SK-N-SH (cell line): ENCODE measurements around the gene CROT. TPM values are rescaled to one million over a fixed set of nuclear protein-coding genes. Genes with fewer than 3 reads are reported as not detected.

Experiments used
- CTCF ChIA-PET: fragments of 300-600, 350-600 bp; formaldehyde crosslinking; extraction: SDS; loops from one replicate; lab custom pipeline; 2021; lab: Yijun Ruan, JAX
- POLR2A ChIA-PET: fragments of 350-600 bp; sonication (Branson Sonifier 250); formaldehyde crosslinking; extraction: SDS; loops from one replicate; lab custom pipeline; 2020; ENCODE audit warnings: antibody characterized with exemption, inconsistent platforms; lab: Yijun Ruan, JAX
- DNase-seq: peaks from one replicate; pipeline ENCODE4 v3.0.0; 2012
- H2AFZ ChIP-seq: fragments of 200-600 bp; sonication (generic); 2 replicates; pipeline ENCODE4 v1.8.1; 2016; ENCODE audit warnings: antibody characterized with exemption, mild to moderate bottlenecking, low read depth
- H3F3A ChIP-seq: fragments of 200-600 bp; sonication (generic); replicated peaks from 2 replicates; pipeline ENCODE3; 2016; ENCODE audit warnings: antibody characterized with exemption, mild to moderate bottlenecking; ENCODE audit not compliant: insufficient read depth
- H3K27ac ChIP-seq, 2 experiments: fragments of 200-500 bp in 1 of 2; fragments of 200-600 bp in 1 of 2; sonication (Bioruptor generic) in 1 of 2; sonication (generic), shearing (Covaris generic) in 1 of 2; 2 replicates each; pipeline versions ENCODE4 v1.5.1 to v1.6.1; 2014 to 2016; ENCODE audit warnings: low read depth in 2 of 2, inconsistent platforms in 1 of 2, low read length in 1 of 2, mild to moderate bottlenecking in 1 of 2, mixed read lengths in 1 of 2
- H3K27me3 ChIP-seq: fragments of 200-600 bp; sonication (generic), shearing (Covaris generic); 2 replicates; pipeline ENCODE4 v1.6.1; 2016; ENCODE audit warnings: mixed run types; ENCODE audit not compliant: insufficient read depth
- H3K36me3 ChIP-seq, 2 experiments: fragments of 200-500 bp in 1 of 2; fragments of 200-600 bp in 1 of 2; sonication (Bioruptor generic) in 1 of 2; sonication (generic) in 1 of 2; replicated peaks in 1 of 2; 2 replicates each; pipeline versions ENCODE3 to v1.5.1; 2014 to 2016; ENCODE audit warnings: low read length in 1 of 2, mild to moderate bottlenecking in 1 of 2; ENCODE audit not compliant: insufficient read depth in 2 of 2, control insufficient read depth in 1 of 2
- H3K4me1 ChIP-seq, 2 experiments: fragments of 200-500 bp in 1 of 2; fragments of 200-600 bp in 1 of 2; sonication (Bioruptor generic) in 1 of 2; sonication (generic), shearing (Covaris generic) in 1 of 2; 2 replicates each; pipeline versions ENCODE4 v1.5.1 to v1.6.1; 2014 to 2016; ENCODE audit warnings: low read depth in 1 of 2, low read length in 1 of 2, mixed run types in 1 of 2; ENCODE audit not compliant: insufficient read depth in 2 of 2, control insufficient read depth in 1 of 2
- H3K4me2 ChIP-seq: fragments of 200-600 bp; sonication (generic), shearing (Covaris generic); 2 replicates; pipeline ENCODE4 v1.6.1; 2017; ENCODE audit warnings: mixed run types
- H3K4me3 ChIP-seq, 2 experiments: fragments of 200-500 bp in 1 of 2; fragments of 200-600 bp in 1 of 2; sonication (Bioruptor generic) in 1 of 2; sonication (generic), shearing (Covaris generic) in 1 of 2; 2 replicates each; pipeline versions ENCODE4 v1.5.1 to v1.8.1; 2014 to 2016; ENCODE audit warnings: low read depth in 2 of 2, inconsistent platforms in 1 of 2, low read length in 1 of 2, mild to moderate bottlenecking in 1 of 2, mixed read lengths in 1 of 2, moderate library complexity in 1 of 2
- H3K79me2 ChIP-seq: fragments of 200-600 bp; sonication (generic); 2 replicates; pipeline ENCODE4 v1.8.1; 2017; ENCODE audit warnings: mild to moderate bottlenecking; ENCODE audit not compliant: insufficient read depth
- H3K9ac ChIP-seq: fragments of 200-600 bp; sonication (generic); 2 replicates; pipeline ENCODE4 v1.6.1; 2017; ENCODE audit warnings: mixed run types
- H3K9me2 ChIP-seq: fragments of 200-600 bp; sonication (generic); 2 replicates; pipeline ENCODE4 v1.6.1; 2017; ENCODE audit warnings: mixed run types
- H3K9me3 ChIP-seq: fragments of 200-600 bp; sonication (generic); 2 replicates; pipeline ENCODE4 v1.6.1; 2017; ENCODE audit warnings: mixed run types, mild to moderate bottlenecking, moderate library complexity
- H4K20me1 ChIP-seq: fragments of 200-600 bp; sonication (generic); 2 replicates; pipeline ENCODE4 v1.6.1; 2017; ENCODE audit warnings: mild to moderate bottlenecking, mixed run types; ENCODE audit not compliant: insufficient read depth
- FOSL2 ChIP-seq: IDR thresholded peaks from 2 replicates; pipeline ENCODE4 v1.4.0; 2012; ENCODE audit warnings: low read depth, mild to moderate bottlenecking, moderate library complexity, borderline replicate concordance
- FOXM1 ChIP-seq: IDR thresholded peaks from 2 replicates; pipeline ENCODE4 v1.4.0; 2012; ENCODE audit warnings: low read depth, mild to moderate bottlenecking
- GABPA ChIP-seq: IDR thresholded peaks from 2 replicates; pipeline ENCODE4 v1.4.0; 2012; ENCODE audit warnings: low read depth, mild to moderate bottlenecking
- JUND ChIP-seq: IDR thresholded peaks from 2 replicates; pipeline ENCODE4 v1.4.0; 2012
- MAX ChIP-seq: IDR thresholded peaks from 2 replicates; pipeline ENCODE4 v1.4.0; 2012; ENCODE audit warnings: low read depth
- MXI1 ChIP-seq: IDR thresholded peaks from 2 replicates; pipeline ENCODE4 v1.6.1; 2012; ENCODE audit warnings: mild to moderate bottlenecking, low read depth, low read length, improper control_type of control experiment
- NFIC ChIP-seq: IDR thresholded peaks from 2 replicates; pipeline ENCODE4 v1.4.0; 2012; ENCODE audit warnings: borderline replicate concordance
- RAD21 ChIP-seq: IDR thresholded peaks from 2 replicates; pipeline ENCODE4 v1.6.1; 2012; ENCODE audit warnings: mild to moderate bottlenecking, low read length
- REST ChIP-seq: IDR thresholded peaks from 2 replicates; pipeline ENCODE4 v1.6.1; 2012; ENCODE audit warnings: mild to moderate bottlenecking, low read depth, low read length, moderate library complexity
- SIN3A ChIP-seq: IDR thresholded peaks from 2 replicates; pipeline ENCODE4 v1.6.1; 2012; ENCODE audit warnings: low read depth, mild to moderate bottlenecking, low read length, moderate library complexity, borderline replicate concordance
- TAF1 ChIP-seq: IDR thresholded peaks from 2 replicates; pipeline ENCODE4 v1.6.1; 2012; ENCODE audit warnings: low read depth, mild to moderate bottlenecking, low read length, moderate library complexity, borderline replicate concordance
- TCF12 ChIP-seq: IDR thresholded peaks from 2 replicates; pipeline ENCODE4 v1.4.0; 2012
- TEAD4 ChIP-seq: IDR thresholded peaks from 2 replicates; pipeline ENCODE4 v1.4.0; 2012; ENCODE audit warnings: mild to moderate bottlenecking, borderline replicate concordance; ENCODE audit not compliant: insufficient read depth
- USF1 ChIP-seq: IDR thresholded peaks from 2 replicates; pipeline ENCODE4 v1.4.0; 2012; ENCODE audit warnings: low read depth, borderline replicate concordance
- USF2 ChIP-seq: fragments of 150-350 bp; IDR thresholded peaks from 2 replicates; pipeline ENCODE4 v1.6.1; 2017; ENCODE audit warnings: antibody characterized with exemption, low read length, low read depth, borderline replicate concordance
- ZBTB33 ChIP-seq: IDR thresholded peaks from 2 replicates; pipeline ENCODE4 v1.4.0; 2012; ENCODE audit warnings: low read depth, borderline replicate concordance
- WGBS: methylation state at CpG from one replicate; pipeline ENCODE4 v1.1.6; 2017; ENCODE audit warnings: low lambda C conversion rate; 5-methylcytosine and 5-hydroxymethylcytosine counted together
- polyA plus RNA-seq, 3 experiments: library from polyadenylated mRNA; depleted of rRNA; stranded (reverse); fragments of >200 nt; gene quantifications; 2 replicates each; pipeline ENCODE4 v1.2.3, GENCODE V29; 2012

CROT gene
- polyA plus RNA-seq, 1 of the 3 experiments (the other 2 are of a cell fraction): 7.9 TPM

GRCh38 chr7:87359366-87359765, 13.9 kb downstream of the CROT start (continued):
- TF ChIP-seq REST (no peak), NFIC (peak; percentile 35; the same call in 1 of the 2 replicates), FOSL2 (peak; percentile 38; the same call in 1 of the 2 replicates)

GRCh38 chr7:87361320-87361719, 15.9 kb downstream of the CROT start:
- POLR2A ChIA-PET: no interaction called here
- TF ChIP-seq FOXM1 (no peak), TEAD4 (no peak), USF1 (no peak), TCF12 (no peak), SIN3A (no peak), TAF1 (no peak), RAD21 (no peak), NFIC (no peak), MAX (no peak), USF2 (no peak), ZBTB33 (no peak), MXI1 (no peak), REST (no peak), GABPA (no peak), FOSL2 (no peak), JUND (no peak)
- Histone ChIP-seq H3F3A (peaks cover 10% of the 10 kb centered on the region), H3K27ac (no peak overlapping the region), H3K4me2 (no peak overlapping the region), H4K20me1 (no peaks in the 10 kb centered on the region), H3K9me2 (no peaks in the 10 kb centered on the region), H3K4me1 (peaks cover 0 to 4% of the 10 kb centered on the region in 2 experiments; a peak in 1 of 4 replicates), H3K4me3 (no peak overlapping the region), H3K36me3 (peaks cover 8 to 47% of the 10 kb centered on the region in 2 experiments), H2AFZ (no peak overlapping the region), H3K27me3 (no peaks in the 10 kb centered on the region), H3K9me3 (no peaks in the 10 kb centered on the region), H3K79me2 (no peaks in the 10 kb centered on the region), H3K9ac (no peak overlapping the region)
- CTCF ChIA-PET: interaction anchor here (1.0 to 2.0 kb wide), 3 partner anchors 49 to 56 kb away, joined by 3 to 6 read pairs (median 3); no protein-coding TSS in a partner anchor
- WGBS: 100% methylated on average over 2 of the region's 2 CpGs
- DNase-seq: no peak
